Activated CD8-positive, alpha-beta T cell treated with anti-CD3 and anti-CD28 coated beads, Interleukin-2, amount 10 ng/mL, durations not matched to agents 7 days and 5 days (primary cell): ENCODE data around the gene ROS1. TPM values are rescaled to one million over a fixed set of nuclear protein-coding genes. Genes with fewer than 3 reads are reported as not detected.

Source experiments
- ATAC-seq: fragments of 150-1000 bp; cut with Tn5 transposase; one replicate; pipeline ENCODE4 v1.10.0; 2021; ENCODE audit warnings: moderate library complexity
- CTCF ChIA-PET: fragments of 350-600 bp; sonication (Branson Sonifier 250); formaldehyde crosslinking; loops from one replicate; lab custom pipeline; 2021; ENCODE audit warnings: antibody characterized with exemption; lab: Charles Lee
- POLR2A ChIA-PET: fragments of 350-600 bp; sonication (Branson Sonifier 250); formaldehyde crosslinking; loops from one replicate; lab custom pipeline; 2021; ENCODE audit warnings: antibody characterized with exemption; lab: Charles Lee
- DNase-seq: peaks from one replicate; pipeline ENCODE4 v3.0.0-alpha.2; 2020
- H3K27ac Mint-ChIP-seq: one replicate; pipeline ENCODE4 v1.8.0; 2021; ENCODE audit warnings: mild to moderate bottlenecking, mixed read lengths
- H3K27me3 Mint-ChIP-seq: one replicate; pipeline ENCODE4 v1.8.0; 2021; ENCODE audit warnings: low read depth, mixed read lengths
- H3K36me3 Mint-ChIP-seq: one replicate; pipeline ENCODE4 v1.8.0; 2021; ENCODE audit warnings: low read depth, mixed read lengths
- H3K4me1 Mint-ChIP-seq: one replicate; pipeline ENCODE4 v1.8.0; 2021; ENCODE audit warnings: low read depth, mixed read lengths
- H3K4me3 Mint-ChIP-seq: one replicate; pipeline ENCODE4 v1.8.0; 2021; ENCODE audit warnings: mild to moderate bottlenecking, mixed read lengths
- H3K9me3 Mint-ChIP-seq: one replicate; pipeline ENCODE4 v1.8.0; 2022; ENCODE audit warnings: mixed read lengths; ENCODE audit not compliant: insufficient read depth
- total RNA-seq, 2 experiments: library from RNA; stranded (reverse); gene quantifications; one replicate each; pipeline ENCODE4 v1.2.3, GENCODE V29; 2021

The ROS1 gene
- total RNA-seq, 2 experiments from 2014 or later, result not detected

DNA sequence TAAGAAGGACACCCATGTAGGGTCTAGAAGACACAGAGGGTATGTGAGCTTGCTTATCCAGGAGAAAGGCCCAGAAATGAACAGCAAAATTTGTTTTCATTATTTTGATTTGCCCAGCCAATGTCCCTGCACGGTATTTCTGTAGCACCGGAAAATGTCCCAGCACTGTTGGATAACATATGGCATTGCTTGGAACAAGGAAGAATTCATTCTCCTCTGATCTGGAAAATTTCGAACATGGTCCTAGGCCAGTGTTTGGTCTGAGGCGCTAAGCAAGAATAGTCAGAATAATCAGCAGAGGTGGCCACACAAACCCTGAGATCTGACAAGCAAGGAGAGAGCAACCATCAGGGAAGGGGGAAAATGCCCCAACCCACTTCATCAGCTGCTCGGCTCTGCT is 26.6 kb downstream of the ROS1 start:
- no peak overlapping the region for H3K4me3 Mint-ChIP-seq
- ChIA-PET POLR2A (interaction anchor here (0.7 kb wide), 1 partner anchor 312 kb away, joined by 3 read pairs; no protein-coding TSS in a partner anchor), CTCF (interaction anchor here (1.1 kb wide), 1 partner anchor 51 kb away, joined by 4 read pairs; no protein-coding TSS in a partner anchor)
- no peak for DNase-seq
- H3K9me3 Mint-ChIP-seq, result no peaks in the 10 kb centered on the region
- H3K4me1 Mint-ChIP-seq, result no peaks in the 10 kb centered on the region
- no peak overlapping the region for H3K27ac Mint-ChIP-seq
- peaks cover 6% of the 10 kb centered on the region for H3K27me3 Mint-ChIP-seq
- H3K36me3 Mint-ChIP-seq, result no peaks in the 10 kb centered on the region
- no peak for ATAC-seq

DNA sequence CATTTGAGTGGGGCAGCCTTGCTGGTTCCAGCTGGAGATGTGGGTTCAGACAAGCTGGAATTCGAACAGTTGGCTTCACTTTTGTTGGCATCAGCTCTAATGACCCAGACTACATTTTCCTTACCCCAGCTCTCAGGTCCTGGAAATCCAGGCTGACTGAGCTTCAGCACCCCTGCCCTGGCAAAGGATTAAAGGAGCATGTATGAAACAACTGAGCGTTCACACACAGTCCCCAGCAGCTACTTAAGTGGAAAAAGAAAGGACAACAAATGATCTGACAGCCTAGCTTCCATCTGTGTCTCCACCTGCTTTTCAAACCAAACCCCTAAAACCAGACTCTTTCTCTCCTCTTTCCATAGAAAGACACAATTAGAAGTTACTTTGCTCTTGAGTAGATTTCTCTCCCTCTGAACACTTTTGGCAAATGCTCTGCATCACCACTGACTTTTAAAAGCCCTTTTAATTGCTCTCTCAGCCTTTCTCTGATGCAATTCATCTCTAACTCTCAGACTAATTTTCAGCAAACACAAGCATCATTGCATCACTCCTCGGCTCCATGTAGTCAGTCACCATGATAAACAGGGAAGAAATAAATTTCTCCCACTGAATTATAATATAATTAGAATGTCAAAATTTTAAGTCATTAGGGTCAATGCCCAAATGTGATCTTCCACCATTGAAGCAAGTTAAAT is 28.1 kb downstream of the ROS1 start:
- CTCF ChIA-PET, result interaction anchor here (1.2 kb wide), 1 partner anchor 18 kb away, joined by 3 read pairs; no protein-coding TSS in a partner anchor
- POLR2A ChIA-PET, result no interaction called here
- peaks cover 9% of the 10 kb centered on the region for H3K27me3 Mint-ChIP-seq
- no peak overlapping the region for H3K27ac Mint-ChIP-seq
- no peaks in the 10 kb centered on the region for H3K9me3 Mint-ChIP-seq
- H3K36me3 Mint-ChIP-seq, result no peaks in the 10 kb centered on the region
- H3K4me1 Mint-ChIP-seq, result no peaks in the 10 kb centered on the region
- ATAC-seq (no peak), DNase-seq (no peak)
- no peak overlapping the region for H3K4me3 Mint-ChIP-seq

DNA sequence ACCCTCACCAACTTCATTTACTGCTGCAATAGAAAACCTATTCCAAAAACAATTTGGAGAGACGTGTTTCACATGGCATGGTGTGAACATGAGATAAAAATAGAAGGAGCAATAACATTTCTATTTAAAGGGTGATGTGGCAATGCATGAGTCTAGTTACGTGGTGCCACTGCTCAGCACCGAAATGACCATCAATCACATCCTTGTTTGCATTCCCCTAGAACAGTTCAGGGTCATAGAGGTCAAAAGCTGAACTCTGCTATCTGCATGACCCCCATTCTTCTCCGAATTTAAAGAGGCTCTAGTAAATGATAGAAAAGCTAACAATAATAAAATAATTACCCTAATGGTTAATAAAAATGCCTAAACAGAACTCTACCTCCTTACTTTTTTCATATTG is 29.5 kb downstream of the ROS1 start:
- POLR2A ChIA-PET, result no interaction called here
- DNase-seq (no peak), ATAC-seq (no peak)
- Mint-ChIP-seq H3K27ac (no peak overlapping the region), H3K4me3 (no peak overlapping the region), H3K9me3 (no peaks in the 10 kb centered on the region), H3K4me1 (no peaks in the 10 kb centered on the region), H3K27me3 (peaks cover 13% of the 10 kb centered on the region), H3K36me3 (no peaks in the 10 kb centered on the region)
- CTCF ChIA-PET, result no interaction called here

GRCh38 chr6:117395164-117395563 is 30.6 kb downstream of the ROS1 start:
- ChIA-PET CTCF (no interaction called here), POLR2A (no interaction called here)
- DNase-seq, result no peak
- peaks cover 14% of the 10 kb centered on the region for H3K27me3 Mint-ChIP-seq
- H3K9me3 Mint-ChIP-seq, result no peaks in the 10 kb centered on the region
- H3K27ac Mint-ChIP-seq, result no peak overlapping the region
- no peaks in the 10 kb centered on the region for H3K36me3 Mint-ChIP-seq
- no peak overlapping the region for H3K4me3 Mint-ChIP-seq
- H3K4me1 Mint-ChIP-seq, result no peaks in the 10 kb centered on the region
- ATAC-seq, result no peak

DNA sequence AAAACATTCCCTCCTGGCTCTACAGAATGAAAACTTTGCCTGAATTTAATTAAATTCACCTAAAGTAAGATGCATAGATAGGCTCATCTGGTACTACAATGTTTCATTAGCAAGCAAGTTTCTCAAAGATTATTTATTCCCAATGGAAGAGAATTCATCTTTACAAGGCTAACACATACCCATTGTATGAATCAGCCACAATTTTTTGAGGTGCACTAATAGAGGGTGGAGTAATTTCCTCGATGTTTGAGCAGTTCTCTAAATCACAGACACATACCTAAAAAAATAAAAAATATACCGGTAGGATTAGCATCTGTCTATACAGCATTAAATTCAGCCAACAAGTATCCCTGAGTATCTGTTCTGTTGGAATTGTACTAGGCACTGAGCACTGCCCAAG is 32.7 kb downstream of the ROS1 start:
- no peaks in the 10 kb centered on the region for H3K36me3 Mint-ChIP-seq
- H3K27ac Mint-ChIP-seq, result no peak overlapping the region
- CTCF ChIA-PET, result no interaction called here
- POLR2A ChIA-PET, result no interaction called here
- no peak overlapping the region for H3K4me3 Mint-ChIP-seq
- H3K4me1 Mint-ChIP-seq, result no peaks in the 10 kb centered on the region
- H3K27me3 Mint-ChIP-seq, result peaks cover 14% of the 10 kb centered on the region
- DNase-seq, result no peak
- no peak for ATAC-seq
- no peaks in the 10 kb centered on the region for H3K9me3 Mint-ChIP-seq

DNA sequence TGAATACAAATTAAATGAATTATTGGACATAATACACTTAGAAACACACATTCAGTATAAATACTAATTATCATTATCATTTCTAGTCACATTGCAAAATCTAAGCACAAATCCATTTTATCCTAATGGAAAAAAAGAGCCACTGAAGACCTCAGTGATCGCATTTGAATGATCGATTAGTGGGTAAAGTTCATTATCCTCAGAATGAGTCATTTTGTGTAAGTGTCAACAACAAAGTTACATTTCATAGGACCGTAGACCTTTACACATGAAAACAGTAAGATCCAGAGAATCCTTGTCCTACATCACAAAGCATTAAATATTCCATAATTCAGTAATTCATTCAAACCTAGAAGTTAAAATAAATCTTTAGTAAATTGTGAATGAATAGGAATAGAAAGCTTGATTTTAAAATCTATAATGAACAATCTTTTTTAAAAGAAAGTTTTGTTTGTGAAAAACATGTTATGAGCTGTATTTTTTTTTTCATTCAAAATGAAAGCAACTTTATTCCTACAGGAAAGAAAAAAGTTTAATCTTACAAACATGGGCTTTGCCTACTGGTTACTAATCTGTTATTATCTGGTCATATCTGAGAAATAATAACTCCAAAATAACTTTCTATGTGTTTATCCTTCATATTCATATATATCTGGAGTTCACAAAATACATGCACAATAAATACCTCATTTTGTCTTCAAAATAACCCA is 33.7 kb downstream of the ROS1 start:
- no peak overlapping the region for H3K4me3 Mint-ChIP-seq
- CTCF ChIA-PET, result no interaction called here
- POLR2A ChIA-PET, result no interaction called here
- peaks cover 14% of the 10 kb centered on the region for H3K27me3 Mint-ChIP-seq
- no peaks in the 10 kb centered on the region for H3K36me3 Mint-ChIP-seq
- no peak for ATAC-seq
- H3K27ac Mint-ChIP-seq, result no peak overlapping the region
- H3K9me3 Mint-ChIP-seq, result no peaks in the 10 kb centered on the region
- H3K4me1 Mint-ChIP-seq, result no peaks in the 10 kb centered on the region
- no peak for DNase-seq

- H3K9me3 Mint-ChIP-seq, result no peaks in the 10 kb centered on the region
- POLR2A ChIA-PET, result no interaction called here
- ATAC-seq (no peak), DNase-seq (no peak)
- no peak overlapping the region for H3K4me3 Mint-ChIP-seq
- no peaks in the 10 kb centered on the region for H3K4me1 Mint-ChIP-seq
- no peaks in the 10 kb centered on the region for H3K36me3 Mint-ChIP-seq
- no peak overlapping the region for H3K27ac Mint-ChIP-seq
- H3K27me3 Mint-ChIP-seq, result peaks cover 8% of the 10 kb centered on the region
- CTCF ChIA-PET, result interaction anchor here (0.9 kb wide), 1 partner anchor 48 kb away, joined by 3 read pairs; no protein-coding TSS in a partner anchor
These were observed 36.3 kb downstream of the ROS1 start for GRCh38 chr6:117389227-117390057.

GRCh38 chr6:117387454-117387974 is 38.2 kb downstream of the ROS1 start:
- ATAC-seq (no peak), DNase-seq (no peak)
- POLR2A ChIA-PET, result interaction anchor here (0.7 kb wide), 1 partner anchor 299 kb away, joined by 3 read pairs; no protein-coding TSS in a partner anchor
- H3K4me1 Mint-ChIP-seq, result no peaks in the 10 kb centered on the region
- CTCF ChIA-PET, result no interaction called here
- peaks cover 3% of the 10 kb centered on the region for H3K27me3 Mint-ChIP-seq
- no peak overlapping the region for H3K27ac Mint-ChIP-seq
- no peak overlapping the region for H3K4me3 Mint-ChIP-seq
- no peaks in the 10 kb centered on the region for H3K36me3 Mint-ChIP-seq
- no peaks in the 10 kb centered on the region for H3K9me3 Mint-ChIP-seq

GRCh38 chr6:117384659-117385058 is 41.1 kb downstream of the ROS1 start:
- ChIA-PET CTCF (no interaction called here), POLR2A (no interaction called here)
- ATAC-seq (no peak), DNase-seq (no peak)
- no peak overlapping the region for H3K4me3 Mint-ChIP-seq
- H3K27me3 Mint-ChIP-seq, result peaks cover 4% of the 10 kb centered on the region
- H3K36me3 Mint-ChIP-seq, result no peaks in the 10 kb centered on the region
- H3K27ac Mint-ChIP-seq, result no peak overlapping the region
- no peaks in the 10 kb centered on the region for H3K9me3 Mint-ChIP-seq
- no peaks in the 10 kb centered on the region for H3K4me1 Mint-ChIP-seq

- CTCF ChIA-PET, result no interaction called here
These were observed 44.0 kb downstream of the ROS1 start for GRCh38 chr6:117381749-117382148.

GRCh38 chr6:117380298-117380697 is 45.4 kb downstream of the ROS1 start:
- ChIA-PET CTCF (interaction anchor here (0.7 kb wide), 1 partner anchor 17 kb away, joined by 3 read pairs; no protein-coding TSS in a partner anchor), POLR2A (no interaction called here)
- H3K36me3 Mint-ChIP-seq, result no peaks in the 10 kb centered on the region
- no peak for DNase-seq
- H3K27me3 Mint-ChIP-seq, result peaks cover 7% of the 10 kb centered on the region
- H3K9me3 Mint-ChIP-seq, result no peaks in the 10 kb centered on the region
- H3K4me1 Mint-ChIP-seq, result no peaks in the 10 kb centered on the region
- no peak overlapping the region for H3K4me3 Mint-ChIP-seq
- no peak for ATAC-seq
- no peak overlapping the region for H3K27ac Mint-ChIP-seq

More at GRCh38 chr6:117381749-117382148, 44.0 kb downstream of the ROS1 start:
- peaks cover 7% of the 10 kb centered on the region for H3K27me3 Mint-ChIP-seq
- no peaks in the 10 kb centered on the region for H3K36me3 Mint-ChIP-seq
- H3K4me1 Mint-ChIP-seq, result no peaks in the 10 kb centered on the region
- DNase-seq (no peak), ATAC-seq (no peak)
- POLR2A ChIA-PET, result no interaction called here
- H3K27ac Mint-ChIP-seq, result no peak overlapping the region
- H3K9me3 Mint-ChIP-seq, result no peaks in the 10 kb centered on the region
- no peak overlapping the region for H3K4me3 Mint-ChIP-seq
